Lower lobe of right lung (tissue), 2 donors: ENCODE data around the gene RPS18. TPM values are rescaled to one million over a fixed set of nuclear protein-coding genes. Genes with fewer than 3 reads are reported as not detected.
"Not testable (repeated sequence)": the region's sequence is repeated elsewhere in the genome, so short reads cannot be mapped to it uniquely, and the experiment has no call there.

Experiments
- ATAC-seq, 2 donors: fragments of 200-7000 bp; cut with Tn5 transposase; one replicate each; pipeline ENCODE4 v1.9.1; 2020 to 2022; ENCODE audit warnings: mild to moderate bottlenecking in 2 of 2, moderate library complexity in 2 of 2
- DNase-seq: peaks from one replicate; pipeline ENCODE4 v3.0.0-alpha.2; 2020
- H3K27ac ChIP-seq: fragments of 200-600 bp; one replicate; pipeline ENCODE4 v1.8.0; 2022
- H3K27me3 ChIP-seq: fragments of 200-600 bp; one replicate; pipeline ENCODE4 v1.8.0; 2022; ENCODE audit warnings: low read depth
- H3K36me3 ChIP-seq: fragments of 200-600 bp; one replicate; pipeline ENCODE4 v1.8.0; 2022; ENCODE audit warnings: mild to moderate bottlenecking
- H3K4me1 ChIP-seq: fragments of 200-600 bp; one replicate; pipeline ENCODE4 v1.8.0; 2022
- H3K4me3 ChIP-seq: fragments of 200-600 bp; one replicate; pipeline ENCODE4 v1.8.0; 2022; ENCODE audit warnings: mild to moderate bottlenecking
- H3K9me3 ChIP-seq: fragments of 200-600 bp; one replicate; pipeline ENCODE4 v1.8.0; 2022
- CTCF ChIP-seq: fragments of 200-600 bp; IDR thresholded peaks from one replicate; pipeline ENCODE4 v1.8.0; 2022; ENCODE audit warnings: antibody characterized with exemption, mild to moderate bottlenecking
- intact Hi-C: fragments of 100-400 bp; cut with DNase I; formaldehyde crosslinking; loops from one replicate; pipeline ENCODE4 v1.11.0; 2022
- long read RNA-seq: library from polyadenylated mRNA; unstranded; transcript quantifications from one replicate; pipeline ENCODE4 v2.0.0, GENCODE V29; 2021
- total RNA-seq: library from RNA; stranded (reverse); fragmentation: NEBNext Ultra II Directional; extraction: Animal tissue kit (Norgen Biotek cat#: 25700); gene quantifications from one replicate; pipeline ENCODE4 v1.2.1, GENCODE V29; 2021
- donor health status: DM: no; HTN: yes; CAD: no; lungs with severe emphysema.

The RPS18 gene
- 1,662 TPM for total RNA-seq
- long read RNA-seq, transcript RPS18-230 (6 exons, 613 nt): major isoform, 398 of 408 reads
- long read RNA-seq, partial matches to known transcripts: 3 of 408 reads
- long read RNA-seq, other reads (novel, unspliced or antisense): 6 of 408 reads

DNA sequence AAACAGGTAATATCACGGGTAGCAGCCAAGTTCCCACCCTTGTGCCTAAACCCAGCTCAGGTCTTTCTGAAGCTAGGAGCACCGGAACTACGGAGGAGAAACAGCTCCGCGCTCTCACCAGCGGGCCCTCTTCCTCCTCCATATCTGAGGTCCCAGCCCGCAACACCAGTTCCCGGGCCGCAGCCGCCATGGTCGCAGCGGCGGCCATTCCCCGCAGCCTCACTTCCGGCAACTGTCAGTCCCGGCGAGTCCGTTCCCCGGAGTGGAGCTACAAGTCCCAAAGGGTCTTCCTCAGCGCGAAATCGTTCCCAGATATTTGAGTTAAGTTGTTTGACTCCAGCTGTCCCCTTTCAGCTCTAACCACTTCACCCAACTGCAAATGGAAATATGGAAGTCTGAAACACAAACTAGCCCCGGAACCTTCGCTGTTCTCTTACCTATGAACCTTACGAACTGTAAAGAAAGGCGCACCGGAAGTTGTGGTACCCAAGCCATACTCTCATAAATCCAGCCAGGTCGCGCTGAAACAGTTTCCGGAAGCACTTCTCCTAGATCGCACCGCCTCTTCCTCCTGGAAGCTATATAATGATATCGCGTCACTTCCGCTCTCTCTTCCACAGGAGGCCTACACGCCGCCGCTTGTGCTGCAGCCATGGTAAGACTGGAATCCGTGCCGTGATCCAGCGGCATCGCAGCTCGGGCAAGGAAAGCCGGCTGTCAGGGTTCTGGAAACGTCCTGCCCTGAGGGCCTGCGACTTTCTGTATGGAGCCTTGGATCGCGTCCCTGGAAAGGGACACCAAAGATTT lies at the start of gene RPS18, which contains the start of gene VPS52:
TSS of gene RPS18 (plus strand) at position 608 of the 807 bp plus-strand sequence. CDS start at position 653, 45 bp downstream.
TSS of gene VPS52 (minus strand) at position 409 of the 807 bp plus-strand sequence. CDS start at position 208, 201 bp downstream.
- Histone ChIP-seq H3K36me3 (peaks cover 69% of the 10 kb centered on the region), H3K4me3 (peak within 1 kb of the TSS; percentile 83), H3K27ac (peak within 1 kb of the TSS; percentile 91), H3K9me3 (no peaks in the 10 kb centered on the region), H3K4me1 (peaks cover 57% of the 10 kb centered on the region), H3K27me3 (no peaks in the 10 kb centered on the region)
- ATAC-seq (peak; percentile 96 to 97), DNase-seq (peak; percentile 94)
- intact Hi-C loops: no loop called here
- no peak for TF ChIP-seq CTCF

- H3K9me3 ChIP-seq, H3K36me3 ChIP-seq, H3K4me1 ChIP-seq, intact Hi-C loops, H3K4me3 ChIP-seq, ATAC-seq, H3K27ac ChIP-seq, DNase-seq: not testable (repeated sequence)
- peaks cover 17% of the 10 kb centered on the region for H3K27me3 ChIP-seq
These were observed 45.3 kb upstream of the RPS18 start for GRCh38 chr6:33226503-33227120.

DNA sequence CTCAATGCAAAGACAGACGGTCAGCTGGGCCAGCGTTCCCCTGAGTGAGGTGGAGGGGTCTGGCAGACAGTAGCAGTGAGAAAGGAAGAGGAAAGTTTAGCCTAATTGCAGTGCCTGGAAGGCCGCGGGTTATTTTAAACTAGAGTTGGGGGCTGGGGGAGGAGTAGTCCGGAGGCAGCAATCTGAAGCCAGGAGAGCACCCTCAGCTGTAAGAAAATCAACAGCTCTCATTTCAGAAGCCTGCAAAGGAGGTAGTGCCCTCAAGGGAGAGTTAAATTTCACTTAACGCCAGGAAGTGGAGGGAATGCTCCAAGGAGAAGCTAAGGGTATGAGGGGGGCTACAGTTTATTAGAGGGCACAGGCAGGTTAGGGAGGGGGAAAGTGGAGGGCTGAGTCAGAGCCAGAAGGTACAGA lies 36.6 kb upstream of the RPS18 start:
- Histone ChIP-seq H3K9me3 (no peaks in the 10 kb centered on the region), H3K4me1 (no peaks in the 10 kb centered on the region), H3K36me3 (no peaks in the 10 kb centered on the region), H3K27me3 (peaks cover 18% of the 10 kb centered on the region), H3K4me3 (no peak overlapping the region), H3K27ac (no peak overlapping the region)
- no peak for ATAC-seq
- no peak for DNase-seq
- intact Hi-C loops: no loop called here
- TF ChIP-seq CTCF: no peak

GRCh38 chr6:33236328-33236727 lies 35.5 kb upstream of the RPS18 start:
- Histone ChIP-seq H3K4me3 (no peak overlapping the region), H3K27me3 (peaks cover 18% of the 10 kb centered on the region), H3K9me3 (no peaks in the 10 kb centered on the region), H3K36me3 (no peaks in the 10 kb centered on the region), H3K27ac (no peak overlapping the region), H3K4me1 (no peaks in the 10 kb centered on the region)
- TF ChIP-seq CTCF: no peak
- DNase-seq (no peak), ATAC-seq (no peak)
- intact Hi-C loops: no loop called here

DNA sequence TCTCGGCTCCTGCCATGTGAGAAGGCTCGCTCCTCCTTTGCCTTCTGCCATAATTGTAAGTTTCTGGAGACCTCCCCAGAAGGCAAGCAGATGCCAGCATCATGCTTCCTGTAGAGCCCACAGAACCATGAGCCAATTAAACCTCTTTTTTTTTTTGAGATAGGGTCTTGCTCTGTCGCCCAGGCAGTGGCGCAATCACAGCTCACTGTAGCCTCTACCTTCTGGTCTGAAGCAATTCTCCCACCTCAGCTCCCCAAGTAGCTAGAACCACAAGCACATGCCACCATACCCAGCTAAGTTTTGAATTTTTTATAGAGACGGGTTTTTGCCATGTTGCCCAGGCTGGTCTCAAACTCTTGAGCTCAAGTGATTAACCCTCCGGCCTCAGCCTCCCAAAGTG lies 35.0 kb upstream of the RPS18 start:
- Histone ChIP-seq H3K4me1 (no peaks in the 10 kb centered on the region), H3K4me3 (no peak overlapping the region), H3K9me3 (no peaks in the 10 kb centered on the region), H3K27ac (no peak overlapping the region), H3K27me3 (peaks cover 18% of the 10 kb centered on the region), H3K36me3 (no peaks in the 10 kb centered on the region)
- no peak for DNase-seq
- intact Hi-C loops: no loop called here
- no peak for ATAC-seq
- no peak for TF ChIP-seq CTCF

DNA sequence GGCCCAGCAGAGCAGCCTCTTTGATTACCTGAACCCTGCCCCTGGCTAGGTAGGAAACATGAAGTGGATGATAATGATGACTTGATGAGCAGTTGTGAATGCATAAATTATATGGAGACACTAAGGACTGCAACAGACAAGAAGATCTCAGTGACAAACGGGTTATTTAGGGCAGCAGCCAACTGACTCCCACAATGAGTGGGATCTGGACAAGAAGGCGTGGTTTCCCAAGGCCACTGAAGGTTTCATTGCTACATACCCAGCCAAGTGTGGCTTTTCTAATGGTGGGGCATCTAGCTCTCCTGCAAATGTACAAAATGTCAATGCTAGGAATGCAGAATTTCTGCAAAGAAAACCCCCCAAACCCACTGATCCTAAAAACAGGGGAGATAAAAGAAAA lies 34.1 kb upstream of the RPS18 start:
- DNase-seq (no peak), ATAC-seq (no peak)
- no peaks in the 10 kb centered on the region for H3K36me3 ChIP-seq
- H3K27me3 ChIP-seq: peaks cover 18% of the 10 kb centered on the region
- H3K4me1 ChIP-seq: no peaks in the 10 kb centered on the region
- intact Hi-C loops: no loop called here
- no peak for TF ChIP-seq CTCF
- H3K4me3 ChIP-seq: no peak overlapping the region
- no peak overlapping the region for H3K27ac ChIP-seq
- H3K9me3 ChIP-seq: no peaks in the 10 kb centered on the region
